Erythroblast (primary cell): ENCODE data around the gene LARGE1.

Experiments used
- GATA1 ChIP-seq: IDR thresholded peaks from 2 replicates; pipeline ENCODE4 v1.6.1; 2011; ENCODE audit warnings: low read depth, mild to moderate bottlenecking, control low read depth, low read length, moderate library complexity
- POLR2A ChIP-seq: IDR thresholded peaks from 2 replicates; pipeline ENCODE4 v1.6.1; 2011; ENCODE audit warnings: mild to moderate bottlenecking, low read length

DNA sequence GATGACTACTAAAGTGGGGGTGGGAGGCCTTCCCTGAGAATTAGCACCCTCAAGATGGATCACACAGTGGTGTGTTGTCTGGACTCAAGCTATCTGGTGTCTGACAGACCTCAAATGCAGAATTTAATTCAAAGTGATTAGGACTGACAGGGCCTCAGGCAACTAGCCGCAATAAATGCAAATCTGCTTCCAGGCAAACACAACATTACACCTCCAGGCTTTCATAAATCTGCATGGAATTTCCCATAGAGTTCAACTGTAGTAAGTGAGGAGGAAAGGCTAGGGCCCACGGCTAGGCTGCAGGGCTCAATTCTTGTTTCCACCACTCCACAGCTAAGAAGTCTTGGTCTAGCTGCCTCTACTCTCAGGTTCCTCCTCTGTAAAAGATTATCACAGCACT, 331.4 kb downstream of the LARGE1 start:
- TF ChIP-seq POLR2A (no peak), GATA1 (no peak)
